HG03095 (cell line): ENCODE results near the gene RTN4RL1.
"Not testable (repeated sequence)": the region's sequence is repeated elsewhere in the genome, so short reads cannot be mapped to it uniquely, and the experiment has no call there.

ENCODE experiments used
- ATAC-seq: cut with Tn5 transposase; IDR thresholded peaks from one replicate; pipeline ENCODE4 v1.9.1; 2021; ENCODE audit warnings: moderate library complexity; ENCODE audit not compliant: unreplicated experiment

The RTN4RL1 gene

GRCh38 chr17:2004435-2004952, 20.6 kb downstream of the RTN4RL1 start:
- ATAC-seq, result no peak

GRCh38 chr17:2003525-2003924, 21.6 kb downstream of the RTN4RL1 start:
- no peak for ATAC-seq

GRCh38 chr17:2002767-2003329, 22.3 kb downstream of the RTN4RL1 start:
- ATAC-seq, result no peak

- ATAC-seq, result no peak
Observed at GRCh38 chr17:1999557-2000251, 25.4 kb downstream of the RTN4RL1 start.

GRCh38 chr17:1997927-1998742, 27.0 kb downstream of the RTN4RL1 start:
- no peak for ATAC-seq

GRCh38 chr17:1997289-1997926, 27.7 kb downstream of the RTN4RL1 start:
- no peak for ATAC-seq

GRCh38 chr17:1996800-1997288, 28.3 kb downstream of the RTN4RL1 start:
- ATAC-seq, result no peak

- no peak for ATAC-seq
Observed at GRCh38 chr17:1995907-1996799, 29.0 kb downstream of the RTN4RL1 start.

GRCh38 chr17:1995321-1995892, 29.7 kb downstream of the RTN4RL1 start:
- ATAC-seq, result no peak

GRCh38 chr17:1994707-1995106, 30.4 kb downstream of the RTN4RL1 start:
- no peak for ATAC-seq

- no peak for ATAC-seq
Observed at GRCh38 chr17:1992541-1992940, 32.6 kb downstream of the RTN4RL1 start.

- ATAC-seq, result no peak
Observed at GRCh38 chr17:1989135-1989534, 36.0 kb downstream of the RTN4RL1 start.

- ATAC-seq, result no peak
Observed at GRCh38 chr17:1986783-1987451, 38.2 kb downstream of the RTN4RL1 start.

- no peak for ATAC-seq
Observed at GRCh38 chr17:1985686-1986085, 39.4 kb downstream of the RTN4RL1 start.

GRCh38 chr17:1985093-1985492, 40.0 kb downstream of the RTN4RL1 start:
- ATAC-seq, result no peak

- ATAC-seq, result not testable (repeated sequence)
Observed at GRCh38 chr17:1982793-1983366, 42.3 kb downstream of the RTN4RL1 start.

- ATAC-seq, result no peak
Observed at GRCh38 chr17:1980665-1981250, 44.4 kb downstream of the RTN4RL1 start.

- ATAC-seq, result no peak
Observed at GRCh38 chr17:1979182-1979985, 45.8 kb downstream of the RTN4RL1 start.
